AG04449 (cell line): ENCODE results near the gene PRKCE.

Experiments used
- CTCF ChIA-PET: fragments of 350-600 bp; formaldehyde crosslinking; extraction: SDS; loops from one replicate; lab custom pipeline; 2021; ENCODE audit warnings: antibody characterized with exemption; lab: Yijun Ruan, JAX
- POLR2A ChIA-PET: fragments of 400-600, 350-600 bp; formaldehyde crosslinking; extraction: SDS; loops from one replicate; lab custom pipeline; 2020; ENCODE audit warnings: antibody characterized with exemption, inconsistent platforms; lab: Yijun Ruan, JAX
- DNase-seq: peaks from one replicate; pipeline ENCODE4 v3.0.0-alpha.2; 2010; ENCODE audit warnings: low read depth, low spot score
- H3K4me3 ChIP-seq: 2 replicates; pipeline ENCODE4 v1.5.1; 2011; ENCODE audit warnings: low read depth, mild to moderate bottlenecking, control low read depth, low read length
- CTCF ChIP-seq: IDR thresholded peaks from one replicate; pipeline ENCODE4 v1.5.1; 2011; ENCODE audit warnings: mild to moderate bottlenecking, moderate library complexity, low read length, control low read depth, inconsistent platforms; ENCODE audit not compliant: insufficient read depth; ENCODE audit errors: missing control alignments

The PRKCE gene

GRCh38 chr2:45879406-45879805, 227.9 kb downstream of the PRKCE start:
- TF ChIP-seq CTCF = no peak
- ChIA-PET POLR2A (no interaction called here), CTCF (no interaction called here)
- H3K4me3 ChIP-seq = no peak overlapping the region
- no peak for DNase-seq

- CTCF ChIA-PET = no interaction called here
- H3K4me3 ChIP-seq = no peak overlapping the region
- no peak for DNase-seq
- POLR2A ChIA-PET = no interaction called here
- no peak for TF ChIP-seq CTCF
Observed at GRCh38 chr2:45879936-45880335, 228.5 kb downstream of the PRKCE start.

GRCh38 chr2:45881970-45882581, 230.6 kb downstream of the PRKCE start:
- no peak for DNase-seq
- no peak overlapping the region for H3K4me3 ChIP-seq
- POLR2A ChIA-PET = no interaction called here
- CTCF ChIA-PET = interaction anchor here (0.7 to 1.3 kb wide), 4 partner anchors 8 to 103 kb away, joined by 3 read pairs; no protein-coding TSS in a partner anchor
- no peak for TF ChIP-seq CTCF

- no peak overlapping the region for H3K4me3 ChIP-seq
- DNase-seq = no peak
- ChIA-PET POLR2A (no interaction called here), CTCF (interaction anchor here (1.1 kb wide), 1 partner anchor 104 kb away, joined by 3 read pairs; no protein-coding TSS in a partner anchor)
- no peak for TF ChIP-seq CTCF
Observed at GRCh38 chr2:45882707-45883602, 231.5 kb downstream of the PRKCE start.

GRCh38 chr2:45883603-45884000, 232.1 kb downstream of the PRKCE start:
- DNase-seq = no peak
- no peak overlapping the region for H3K4me3 ChIP-seq
- TF ChIP-seq CTCF = no peak
- ChIA-PET CTCF (no interaction called here), POLR2A (no interaction called here)

- ChIA-PET POLR2A (no interaction called here), CTCF (no interaction called here)
- no peak overlapping the region for H3K4me3 ChIP-seq
- no peak for TF ChIP-seq CTCF
- DNase-seq = no peak
Observed at GRCh38 chr2:45884126-45884525, 232.7 kb downstream of the PRKCE start.
